ENCODE results near the gene ANKRD63. TPM values are rescaled to one million over a fixed set of nuclear protein-coding genes. Genes with fewer than 3 reads are reported as not detected.

The ANKRD63 gene
- total RNA-seq, 1 experiment from 2014 or later = 1.2 TPM

DNA sequence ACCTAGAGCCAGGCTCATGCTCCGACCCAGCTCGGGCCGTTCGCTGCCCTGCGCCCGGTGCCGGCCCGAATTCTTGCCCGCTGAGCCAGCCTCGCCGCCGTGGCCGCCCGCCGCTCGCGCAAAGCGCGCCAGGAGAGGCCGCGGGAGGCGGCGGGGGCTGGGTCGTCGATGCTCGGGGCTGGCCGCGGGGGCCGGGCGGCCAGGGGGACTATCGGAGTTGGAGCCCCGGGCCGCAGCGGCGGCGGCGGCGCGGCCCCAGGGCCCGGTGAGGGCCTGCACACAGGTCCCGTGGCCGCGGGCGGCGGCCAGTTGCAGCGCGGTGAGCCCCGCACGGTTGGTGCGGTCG is 1.1 kb downstream of the ANKRD63 start:
- CTCF ChIA-PET = interaction anchor here (1.0 to 13.0 kb wide), 3 partner anchors 9 to 41 kb away, joined by 5 to 341 read pairs (median 6); partner anchors contain the start of genes INAFM2 and PLCB2
- DNase-seq (ENCODE audit: low spot score) (no peak), ATAC-seq (no peak)
- TF ChIP-seq KAT7 (CRISPR knock-in tag; IDR thresholded peaks at IDR 0.05; ENCODE audit: borderline replicate concordance) (0 out of 2 replicates have a peak, but pooled peaks have one; percentile 16), TCF7 (CRISPR knock-in tag; IDR thresholded peaks at IDR 0.05; ENCODE audit: low read depth) (no peak), IRF2 (CRISPR knock-in tag; IDR thresholded peaks at IDR 0.05; ENCODE audit: borderline replicate concordance, low read depth) (no peak), CREM (CRISPR knock-in tag; IDR thresholded peaks at IDR 0.05) (no peak), NR2C2 (CRISPR knock-in tag; IDR thresholded peaks at IDR 0.05) (no peak), NFE2L1 (CRISPR knock-in tag; IDR thresholded peaks at IDR 0.05) (no peak)
- TF ChIP-seq, protein P1, sequence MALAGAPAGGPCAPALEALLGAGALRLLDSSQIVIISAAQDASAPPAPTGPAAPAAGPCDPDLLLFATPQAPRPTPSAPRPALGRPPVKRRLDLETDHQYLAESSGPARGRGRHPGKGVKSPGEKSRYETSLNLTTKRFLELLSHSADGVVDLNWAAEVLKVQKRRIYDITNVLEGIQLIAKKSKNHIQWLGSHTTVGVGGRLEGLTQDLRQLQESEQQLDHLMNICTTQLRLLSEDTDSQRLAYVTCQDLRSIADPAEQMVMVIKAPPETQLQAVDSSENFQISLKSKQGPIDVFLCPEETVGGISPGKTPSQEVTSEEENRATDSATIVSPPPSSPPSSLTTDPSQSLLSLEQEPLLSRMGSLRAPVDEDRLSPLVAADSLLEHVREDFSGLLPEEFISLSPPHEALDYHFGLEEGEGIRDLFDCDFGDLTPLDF (CRISPR knock-in tag; IDR thresholded peaks at IDR 0.05) = no peak
- TF ChIP-seq, protein P2, sequence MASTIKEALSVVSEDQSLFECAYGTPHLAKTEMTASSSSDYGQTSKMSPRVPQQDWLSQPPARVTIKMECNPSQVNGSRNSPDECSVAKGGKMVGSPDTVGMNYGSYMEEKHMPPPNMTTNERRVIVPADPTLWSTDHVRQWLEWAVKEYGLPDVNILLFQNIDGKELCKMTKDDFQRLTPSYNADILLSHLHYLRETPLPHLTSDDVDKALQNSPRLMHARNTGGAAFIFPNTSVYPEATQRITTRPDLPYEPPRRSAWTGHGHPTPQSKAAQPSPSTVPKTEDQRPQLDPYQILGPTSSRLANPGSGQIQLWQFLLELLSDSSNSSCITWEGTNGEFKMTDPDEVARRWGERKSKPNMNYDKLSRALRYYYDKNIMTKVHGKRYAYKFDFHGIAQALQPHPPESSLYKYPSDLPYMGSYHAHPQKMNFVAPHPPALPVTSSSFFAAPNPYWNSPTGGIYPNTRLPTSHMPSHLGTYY (CRISPR knock-in tag; IDR thresholded peaks at IDR 0.05) = no peak
- TF ChIP-seq, protein P3, sequence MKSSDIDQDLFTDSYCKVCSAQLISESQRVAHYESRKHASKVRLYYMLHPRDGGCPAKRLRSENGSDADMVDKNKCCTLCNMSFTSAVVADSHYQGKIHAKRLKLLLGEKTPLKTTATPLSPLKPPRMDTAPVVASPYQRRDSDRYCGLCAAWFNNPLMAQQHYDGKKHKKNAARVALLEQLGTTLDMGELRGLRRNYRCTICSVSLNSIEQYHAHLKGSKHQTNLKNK (CRISPR knock-in tag; IDR thresholded peaks at IDR 0.05) = no peak
- no peak overlapping the region for H3K4me3 Mint-ChIP-seq
- peaks cover 59% of the 10 kb centered on the region for H3K4me1 Mint-ChIP-seq
- H3K9me3 Mint-ChIP-seq = no peaks in the 10 kb centered on the region
- no peak overlapping the region for H3K27ac Mint-ChIP-seq
- peaks cover 76% of the 10 kb centered on the region for H3K27me3 Mint-ChIP-seq (ENCODE audit: low read depth)
- POLR2A ChIA-PET = no interaction called here
- H3K36me3 Mint-ChIP-seq = no peaks in the 10 kb centered on the region

DNA sequence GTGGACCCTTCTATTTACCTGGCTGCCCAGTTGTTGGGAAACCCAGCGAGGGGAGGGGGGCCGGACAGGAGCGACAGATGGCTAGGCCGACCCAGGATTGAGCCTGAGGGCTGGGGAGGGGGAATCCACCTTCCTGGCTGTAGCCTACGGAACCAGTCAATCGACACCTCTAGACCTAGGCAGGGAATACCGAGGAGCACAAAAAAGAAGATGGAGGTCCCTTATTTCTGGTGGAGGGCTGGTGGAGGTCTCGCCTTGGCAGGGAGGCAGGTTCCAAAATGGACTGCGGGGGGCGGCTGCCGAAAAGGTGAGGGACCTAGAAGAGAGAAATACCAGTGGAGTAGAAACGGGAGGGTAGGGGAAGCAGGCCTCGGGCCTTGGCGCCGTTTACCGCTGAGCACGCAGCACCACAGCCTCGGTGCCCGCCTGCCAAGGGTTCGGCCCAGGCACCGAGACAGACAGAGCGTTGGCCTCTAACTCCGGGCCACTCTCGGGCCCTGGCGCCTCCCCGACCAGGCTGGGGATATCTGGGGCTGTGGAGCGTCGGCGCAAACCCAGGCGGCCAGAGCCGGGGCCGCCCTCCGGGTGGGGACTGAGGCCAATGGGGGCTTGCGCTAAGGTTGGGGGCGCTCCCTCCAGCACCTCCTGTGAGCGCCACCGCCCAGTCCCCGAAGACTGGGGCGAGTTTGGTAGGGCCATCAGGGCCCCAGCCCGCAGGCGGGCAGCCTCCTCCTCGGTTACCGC is 1.6 kb downstream of the ANKRD63 start:
- ATAC-seq (peak; percentile 6), DNase-seq (ENCODE audit: low spot score) (peak; percentile 49)
- Mint-ChIP-seq H3K9me3 (no peaks in the 10 kb centered on the region), H3K36me3 (no peaks in the 10 kb centered on the region), H3K27me3 (ENCODE audit: low read depth) (peaks cover 76% of the 10 kb centered on the region), H3K4me3 (peak overlapping the region; percentile 65), H3K4me1 (peaks cover 57% of the 10 kb centered on the region), H3K27ac (no peak overlapping the region)
- ChIA-PET CTCF (interaction anchor here (0.8 to 13.0 kb wide), 14 partner anchors 10 to 236 kb away, joined by 4 to 690 read pairs (median 15); partner anchors contain the start of genes CCDC9B, INAFM2 and PLCB2), POLR2A (interaction anchor here (1.1 to 2.6 kb wide), 5 partner anchors 8 to 44 kb away, joined by 3 to 12 read pairs (median 5); partner anchors contain the start of gene PLCB2)
- TF ChIP-seq ZNF138 (CRISPR knock-in tag; conservative IDR thresholded peaks at IDR 0.05) = no peak
- TF ChIP-seq, protein P4, sequence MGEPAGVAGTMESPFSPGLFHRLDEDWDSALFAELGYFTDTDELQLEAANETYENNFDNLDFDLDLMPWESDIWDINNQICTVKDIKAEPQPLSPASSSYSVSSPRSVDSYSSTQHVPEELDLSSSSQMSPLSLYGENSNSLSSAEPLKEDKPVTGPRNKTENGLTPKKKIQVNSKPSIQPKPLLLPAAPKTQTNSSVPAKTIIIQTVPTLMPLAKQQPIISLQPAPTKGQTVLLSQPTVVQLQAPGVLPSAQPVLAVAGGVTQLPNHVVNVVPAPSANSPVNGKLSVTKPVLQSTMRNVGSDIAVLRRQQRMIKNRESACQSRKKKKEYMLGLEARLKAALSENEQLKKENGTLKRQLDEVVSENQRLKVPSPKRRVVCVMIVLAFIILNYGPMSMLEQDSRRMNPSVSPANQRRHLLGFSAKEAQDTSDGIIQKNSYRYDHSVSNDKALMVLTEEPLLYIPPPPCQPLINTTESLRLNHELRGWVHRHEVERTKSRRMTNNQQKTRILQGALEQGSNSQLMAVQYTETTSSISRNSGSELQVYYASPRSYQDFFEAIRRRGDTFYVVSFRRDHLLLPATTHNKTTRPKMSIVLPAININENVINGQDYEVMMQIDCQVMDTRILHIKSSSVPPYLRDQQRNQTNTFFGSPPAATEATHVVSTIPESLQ (CRISPR knock-in tag; IDR thresholded peaks at IDR 0.05) = no peak
- TF ChIP-seq, protein P5, sequence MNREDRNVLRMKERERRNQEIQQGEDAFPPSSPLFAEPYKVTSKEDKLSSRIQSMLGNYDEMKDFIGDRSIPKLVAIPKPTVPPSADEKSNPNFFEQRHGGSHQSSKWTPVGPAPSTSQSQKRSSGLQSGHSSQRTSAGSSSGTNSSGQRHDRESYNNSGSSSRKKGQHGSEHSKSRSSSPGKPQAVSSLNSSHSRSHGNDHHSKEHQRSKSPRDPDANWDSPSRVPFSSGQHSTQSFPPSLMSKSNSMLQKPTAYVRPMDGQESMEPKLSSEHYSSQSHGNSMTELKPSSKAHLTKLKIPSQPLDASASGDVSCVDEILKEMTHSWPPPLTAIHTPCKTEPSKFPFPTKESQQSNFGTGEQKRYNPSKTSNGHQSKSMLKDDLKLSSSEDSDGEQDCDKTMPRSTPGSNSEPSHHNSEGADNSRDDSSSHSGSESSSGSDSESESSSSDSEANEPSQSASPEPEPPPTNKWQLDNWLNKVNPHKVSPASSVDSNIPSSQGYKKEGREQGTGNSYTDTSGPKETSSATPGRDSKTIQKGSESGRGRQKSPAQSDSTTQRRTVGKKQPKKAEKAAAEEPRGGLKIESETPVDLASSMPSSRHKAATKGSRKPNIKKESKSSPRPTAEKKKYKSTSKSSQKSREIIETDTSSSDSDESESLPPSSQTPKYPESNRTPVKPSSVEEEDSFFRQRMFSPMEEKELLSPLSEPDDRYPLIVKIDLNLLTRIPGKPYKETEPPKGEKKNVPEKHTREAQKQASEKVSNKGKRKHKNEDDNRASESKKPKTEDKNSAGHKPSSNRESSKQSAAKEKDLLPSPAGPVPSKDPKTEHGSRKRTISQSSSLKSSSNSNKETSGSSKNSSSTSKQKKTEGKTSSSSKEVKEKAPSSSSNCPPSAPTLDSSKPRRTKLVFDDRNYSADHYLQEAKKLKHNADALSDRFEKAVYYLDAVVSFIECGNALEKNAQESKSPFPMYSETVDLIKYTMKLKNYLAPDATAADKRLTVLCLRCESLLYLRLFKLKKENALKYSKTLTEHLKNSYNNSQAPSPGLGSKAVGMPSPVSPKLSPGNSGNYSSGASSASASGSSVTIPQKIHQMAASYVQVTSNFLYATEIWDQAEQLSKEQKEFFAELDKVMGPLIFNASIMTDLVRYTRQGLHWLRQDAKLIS (CRISPR knock-in tag; IDR thresholded peaks at IDR 0.05; ENCODE audit: borderline replicate concordance) = no peak
- TF ChIP-seq GABPB1 (CRISPR knock-in tag; IDR thresholded peaks at IDR 0.05) = no peak
- no peak for TF ChIP-seq KAT7 (CRISPR knock-in tag; IDR thresholded peaks at IDR 0.05; ENCODE audit: borderline replicate concordance)
